ENCODE measurements around the gene TIGD4.

TIGD4 gene

GRCh38 chr4:152731997-152732396 is 47.5 kb downstream of the TIGD4 start:
- Mint-ChIP-seq H3K27ac (ENCODE audit: low read depth) (no peak overlapping the region), H3K4me3 (no peak overlapping the region), H3K36me3 (ENCODE audit: insufficient read depth) (no peaks in the 10 kb centered on the region), H3K4me1 (peaks cover 4% of the 10 kb centered on the region), H3K27me3 (peaks cover 17% of the 10 kb centered on the region), H3K9me3 (no peaks in the 10 kb centered on the region)
- DNase-seq (ENCODE audit: low spot score in 2 of 2): no peak
- no peak for ATAC-seq (replicated peaks; ENCODE audit: extremely low read depth, poor library complexity, severe bottlenecking)

- ATAC-seq (replicated peaks; ENCODE audit: extremely low read depth, poor library complexity, severe bottlenecking) (no peak), DNase-seq (ENCODE audit: low spot score in 2 of 2) (no peak)
- Mint-ChIP-seq H3K4me1 (no peaks in the 10 kb centered on the region), H3K9me3 (no peaks in the 10 kb centered on the region), H3K27ac (ENCODE audit: low read depth) (no peak overlapping the region), H3K27me3 (peaks cover 9% of the 10 kb centered on the region), H3K36me3 (ENCODE audit: insufficient read depth) (no peaks in the 10 kb centered on the region), H3K4me3 (no peak overlapping the region)
Measured at GRCh38 chr4:152729466-152729865, 50.1 kb downstream of the TIGD4 start.

- Mint-ChIP-seq H3K27ac (ENCODE audit: low read depth) (no peak overlapping the region), H3K4me1 (no peaks in the 10 kb centered on the region)
- no peak for ATAC-seq (replicated peaks; ENCODE audit: extremely low read depth, poor library complexity, severe bottlenecking)
Measured at GRCh38 chr4:152728343-152728742, 51.2 kb downstream of the TIGD4 start.

GRCh38 chr4:152727784-152728183 is 51.7 kb downstream of the TIGD4 start:
- Mint-ChIP-seq H3K4me3 (no peak overlapping the region), H3K36me3 (ENCODE audit: insufficient read depth) (no peaks in the 10 kb centered on the region), H3K9me3 (no peaks in the 10 kb centered on the region), H3K27me3 (peaks cover 18% of the 10 kb centered on the region), H3K4me1 (no peaks in the 10 kb centered on the region), H3K27ac (ENCODE audit: low read depth) (no peak overlapping the region)
- DNase-seq (ENCODE audit: low spot score in 2 of 2) (no peak), ATAC-seq (replicated peaks; ENCODE audit: extremely low read depth, poor library complexity, severe bottlenecking) (no peak)

More at GRCh38 chr4:152728343-152728742, 51.2 kb downstream of the TIGD4 start:
- Mint-ChIP-seq H3K9me3 (no peaks in the 10 kb centered on the region), H3K4me3 (no peak overlapping the region), H3K27me3 (peaks cover 13% of the 10 kb centered on the region), H3K36me3 (ENCODE audit: insufficient read depth) (no peaks in the 10 kb centered on the region)
- DNase-seq (ENCODE audit: low spot score in 2 of 2): no peak

GRCh38 chr4:152724494-152724893 is 55.0 kb downstream of the TIGD4 start:
- Mint-ChIP-seq H3K36me3 (ENCODE audit: insufficient read depth) (no peaks in the 10 kb centered on the region), H3K9me3 (no peaks in the 10 kb centered on the region), H3K4me1 (no peaks in the 10 kb centered on the region), H3K27ac (ENCODE audit: low read depth) (no peak overlapping the region), H3K4me3 (no peak overlapping the region), H3K27me3 (peaks cover 19% of the 10 kb centered on the region)
- ATAC-seq (replicated peaks; ENCODE audit: extremely low read depth, poor library complexity, severe bottlenecking) (no peak), DNase-seq (ENCODE audit: low spot score in 2 of 2) (no peak)

- ATAC-seq (replicated peaks; ENCODE audit: extremely low read depth, poor library complexity, severe bottlenecking) (no peak), DNase-seq (ENCODE audit: low spot score in 2 of 2) (no peak)
- H3K4me1 Mint-ChIP-seq: no peaks in the 10 kb centered on the region
- peaks cover 19% of the 10 kb centered on the region for H3K27me3 Mint-ChIP-seq
- H3K4me3 Mint-ChIP-seq: no peak overlapping the region
- H3K36me3 Mint-ChIP-seq (ENCODE audit: insufficient read depth): no peaks in the 10 kb centered on the region
- no peak overlapping the region for H3K27ac Mint-ChIP-seq (ENCODE audit: low read depth)
- no peaks in the 10 kb centered on the region for H3K9me3 Mint-ChIP-seq
Measured at GRCh38 chr4:152723236-152723635, 56.3 kb downstream of the TIGD4 start.

GRCh38 chr4:152719801-152720556 is 59.6 kb downstream of the TIGD4 start:
- H3K27me3 Mint-ChIP-seq: peaks cover 10% of the 10 kb centered on the region
- no peaks in the 10 kb centered on the region for H3K4me1 Mint-ChIP-seq
- H3K27ac Mint-ChIP-seq (ENCODE audit: low read depth): no peak overlapping the region
- ATAC-seq (replicated peaks; ENCODE audit: extremely low read depth, poor library complexity, severe bottlenecking) (no peak), DNase-seq (ENCODE audit: low spot score in 2 of 2) (no peak)
- peaks cover 6% of the 10 kb centered on the region for H3K9me3 Mint-ChIP-seq
- no peaks in the 10 kb centered on the region for H3K36me3 Mint-ChIP-seq (ENCODE audit: insufficient read depth)
- no peak overlapping the region for H3K4me3 Mint-ChIP-seq
